H1 (cell line): ENCODE measurements around the gene RREB1. TPM values are rescaled to one million over a fixed set of nuclear protein-coding genes. Genes with fewer than 3 reads are reported as not detected.

Experiments used
- CTCF ChIA-PET: fragments of 300-600 bp; sonication (Branson Sonifier 250); formaldehyde crosslinking; loops from one replicate; lab custom pipeline; 2021; ENCODE audit not compliant: partially characterized antibody; lab: Charles Lee
- POLR2A ChIA-PET: fragments of 300-600 bp; sonication (Branson Sonifier 250); formaldehyde crosslinking; loops from one replicate; lab custom pipeline; 2021; ENCODE audit warnings: inconsistent platforms; ENCODE audit not compliant: partially characterized antibody; lab: Charles Lee
- DNase-seq, 2 experiments: peaks; one replicate each; pipeline versions ENCODE4 v3.0.0 to v3.0.0-alpha.2; 2010 to 2022; ENCODE audit warnings: low spot score in 2 of 2, low read depth in 1 of 2, mixed read lengths in 1 of 2
- FAIRE-seq: peaks from 2 replicates; lab custom pipeline; 2011; peaks lifted over from hg19 to GRCh38; lab: Jason Lieb, UNC
- H2AFZ ChIP-seq: 2 replicates; pipeline ENCODE4 v1.8.1; 2012; ENCODE audit warnings: low read length, inconsistent platforms
- H2AK5ac ChIP-seq: 2 replicates; pipeline ENCODE4 v1.6.1; 2013; ENCODE audit warnings: low read depth, low read length
- H2BK120ac ChIP-seq: replicated peaks from 2 replicates; pipeline ENCODE3; 2013; ENCODE audit warnings: low read depth, low read length, inconsistent platforms
- H2BK12ac ChIP-seq: 2 replicates; pipeline ENCODE4 v1.6.1; 2013; ENCODE audit warnings: low read depth, low read length
- H2BK15ac ChIP-seq: 2 replicates; pipeline ENCODE4 v1.6.1; 2013; ENCODE audit warnings: low read length
- H2BK20ac ChIP-seq: 2 replicates; pipeline ENCODE4 v1.6.1; 2013; ENCODE audit warnings: low read length
- H2BK5ac ChIP-seq: 2 replicates; pipeline ENCODE4 v1.6.1; 2013; ENCODE audit warnings: low read depth, low read length
- H3K14ac ChIP-seq: 2 replicates; pipeline ENCODE4 v1.6.1; 2013; ENCODE audit warnings: inconsistent platforms; ENCODE audit not compliant: insufficient read length
- H3K18ac ChIP-seq: 2 replicates; pipeline ENCODE4 v1.6.1; 2013; ENCODE audit warnings: low read length; ENCODE audit errors: extremely low read depth
- H3K23ac ChIP-seq: 2 replicates; pipeline ENCODE4 v1.6.1; 2013; ENCODE audit warnings: inconsistent platforms; ENCODE audit not compliant: insufficient read length
- H3K23me2 ChIP-seq: 2 replicates; pipeline ENCODE4 v1.6.1; 2013; ENCODE audit warnings: low read depth, low read length
- H3K27ac ChIP-seq: 2 replicates; pipeline ENCODE4 v1.6.1; 2011; ENCODE audit warnings: low read depth, low read length, inconsistent platforms
- H3K27me3 ChIP-seq, 4 experiments: replicated peaks in 1 of 4; 1 replicate in 1 of 4; 2 replicates in 3 of 4; pipeline versions ENCODE4 v1.6.1 to v1.8.1; 2011 to 2013; ENCODE audit warnings: low read length in 3 of 4, mild to moderate bottlenecking in 3 of 4, inconsistent platforms in 2 of 4, mixed read lengths in 2 of 4, moderate library complexity in 1 of 4; ENCODE audit not compliant: control insufficient read depth in 3 of 4, insufficient read depth in 3 of 4; ENCODE audit errors: extremely low read depth in 1 of 4
- H3K36me3 ChIP-seq, 4 experiments: 2 replicates each; pipeline versions ENCODE4 v1.6.1 to v1.8.1; 2011 to 2013; ENCODE audit warnings: mild to moderate bottlenecking in 4 of 4, low read length in 3 of 4, moderate library complexity in 2 of 4, control low read depth in 1 of 4, inconsistent platforms in 1 of 4; ENCODE audit not compliant: insufficient read depth in 4 of 4, control insufficient read depth in 2 of 4
- H3K4ac ChIP-seq: replicated peaks from 2 replicates; pipeline ENCODE3; 2013; ENCODE audit warnings: low read length, low read depth, mixed read lengths, inconsistent platforms; ENCODE audit not compliant: insufficient read length
- H3K4me1 ChIP-seq, 4 experiments: replicated peaks in 1 of 4; 1 replicate in 1 of 4; 2 replicates in 3 of 4; pipeline versions ENCODE4 v1.6.1 to v1.8.1; 2011 to 2013; ENCODE audit warnings: low read length in 3 of 4, inconsistent platforms in 2 of 4, mixed read lengths in 1 of 4; ENCODE audit not compliant: insufficient read depth in 4 of 4, control insufficient read depth in 3 of 4
- H3K4me2 ChIP-seq, 2 experiments: 2 replicates each; pipeline versions ENCODE4 v1.6.1 to v1.8.1; 2011 to 2013; ENCODE audit warnings: low read depth in 2 of 2, low read length in 2 of 2, control low read depth in 1 of 2, inconsistent platforms in 1 of 2, mild to moderate bottlenecking in 1 of 2; ENCODE audit not compliant: insufficient read depth in 1 of 2
- H3K4me3 ChIP-seq, 4 experiments: fragments of 200-600, 300-600 bp in 1 of 4; sonication (generic), shearing (Covaris generic), sonication (Bioruptor Twin) in 1 of 4; 2 replicates each; pipeline versions ENCODE4 v1.5.1 to v1.8.1; 2011 to 2016; ENCODE audit warnings: low read length in 4 of 4, low read depth in 3 of 4, control low read depth in 2 of 4, inconsistent platforms in 2 of 4, mild to moderate bottlenecking in 2 of 4, mixed read lengths in 1 of 4, moderate library complexity in 1 of 4; ENCODE audit not compliant: insufficient read depth in 2 of 4; ENCODE audit errors: extremely low read depth in 1 of 4
- H3K56ac ChIP-seq: replicated peaks from 2 replicates; pipeline ENCODE3; 2013; ENCODE audit warnings: low read depth, mild to moderate bottlenecking, mixed read lengths, low read length, inconsistent platforms; ENCODE audit not compliant: insufficient read length
- H3K79me1 ChIP-seq: 2 replicates; pipeline ENCODE4 v1.6.1; 2013; ENCODE audit warnings: low read depth, low read length, control low read depth
- H3K79me2 ChIP-seq, 2 experiments: 2 replicates each; pipeline versions ENCODE4 v1.6.1 to v1.8.1; 2012 to 2013; ENCODE audit warnings: low read length in 2 of 2, mild to moderate bottlenecking in 2 of 2, inconsistent platforms in 1 of 2; ENCODE audit not compliant: insufficient read depth in 2 of 2, control insufficient read depth in 1 of 2
- H3K9ac ChIP-seq, 4 experiments: replicated peaks in 1 of 4; 1 replicate in 1 of 4; 2 replicates in 3 of 4; pipeline versions ENCODE4 v1.6.1 to v1.8.1; 2011 to 2013; ENCODE audit warnings: low read depth in 3 of 4, low read length in 3 of 4, control low read depth in 2 of 4, mild to moderate bottlenecking in 2 of 4, moderate library complexity in 2 of 4, inconsistent platforms in 1 of 4; ENCODE audit errors: extremely low read depth in 1 of 4
- H3K9me3 ChIP-seq, 2 experiments: 2 replicates each; pipeline versions ENCODE4 v1.6.1 to v1.8.1; 2012 to 2013; ENCODE audit warnings: mild to moderate bottlenecking in 2 of 2, moderate library complexity in 2 of 2, control low read depth in 1 of 2, inconsistent platforms in 1 of 2, low read depth in 1 of 2, low read length in 1 of 2, mixed read lengths in 1 of 2; ENCODE audit not compliant: insufficient read depth in 2 of 2
- H4K20me1 ChIP-seq, 2 experiments: replicated peaks in 1 of 2; 2 replicates each; pipeline versions ENCODE3 to v1.8.1; 2011 to 2013; ENCODE audit warnings: inconsistent platforms in 2 of 2, low read length in 2 of 2, mild to moderate bottlenecking in 1 of 2; ENCODE audit not compliant: insufficient read depth in 2 of 2, control insufficient read depth in 1 of 2
- H4K5ac ChIP-seq: 2 replicates; pipeline ENCODE4 v1.6.1; 2013; ENCODE audit warnings: low read length, low read depth, mixed read lengths, inconsistent platforms; ENCODE audit not compliant: insufficient read length
- H4K8ac ChIP-seq: 2 replicates; pipeline ENCODE4 v1.8.0; 2013; ENCODE audit warnings: mild to moderate bottlenecking, moderate library complexity, low read length, inconsistent platforms; ENCODE audit not compliant: insufficient read depth; ENCODE audit errors: extremely low read depth
- H4K91ac ChIP-seq: replicated peaks from 2 replicates; pipeline ENCODE3; 2013; ENCODE audit warnings: low read length, mixed read lengths, inconsistent platforms; ENCODE audit not compliant: insufficient read length
- CHD1 ChIP-seq: IDR thresholded peaks from 2 replicates; pipeline ENCODE4 v1.6.1; 2012; ENCODE audit warnings: low read depth, low read length, improper control_type of control experiment
- CHD2 ChIP-seq: IDR thresholded peaks from 2 replicates; pipeline ENCODE4 v1.6.1; 2012; ENCODE audit warnings: low read length, improper control_type of control experiment
- CREB1 ChIP-seq: IDR thresholded peaks from 2 replicates; pipeline ENCODE4 v1.6.1; 2012; ENCODE audit warnings: inconsistent platforms
- E2F6 ChIP-seq: IDR thresholded peaks from 2 replicates; pipeline ENCODE4 v1.6.1; 2012; ENCODE audit warnings: inconsistent platforms
- GTF2F1 ChIP-seq: IDR thresholded peaks from 2 replicates; pipeline ENCODE4 v1.6.1; 2012; ENCODE audit warnings: low read depth, low read length, improper control_type of control experiment, borderline replicate concordance
- HDAC2 ChIP-seq, 2 experiments: fragments of 300-600 bp in 1 of 2; sonication (generic) in 1 of 2; IDR thresholded peaks; 2 replicates each; pipeline ENCODE4 v1.6.1; 2011 to 2012; ENCODE audit warnings: low read depth in 2 of 2, low read length in 2 of 2, mild to moderate bottlenecking in 2 of 2, moderate library complexity in 2 of 2, borderline replicate concordance in 1 of 2, inconsistent platforms in 1 of 2
- JUN ChIP-seq: IDR thresholded peaks from 2 replicates; pipeline ENCODE4 v1.6.1; 2011; ENCODE audit warnings: low read depth, mild to moderate bottlenecking, improper control_type of control experiment, low read length
- MAX ChIP-seq: IDR thresholded peaks from 2 replicates; pipeline ENCODE4 v1.6.1; 2012; ENCODE audit warnings: inconsistent platforms
- POLR2A ChIP-seq, 2 experiments: IDR thresholded peaks; 1 replicate in 1 of 2; 2 replicates in 1 of 2; pipeline ENCODE4 v1.6.1; 2011; ENCODE audit warnings: low read depth in 2 of 2, low read length in 2 of 2, mild to moderate bottlenecking in 2 of 2; ENCODE audit errors: control extremely low read depth in 1 of 2
- RBBP5 ChIP-seq: IDR thresholded peaks from 2 replicates; pipeline ENCODE4 v1.7.1; 2012; ENCODE audit warnings: low read depth, mild to moderate bottlenecking, inconsistent platforms, low read length, moderate library complexity, borderline replicate concordance
- WGBS, 2 experiments: shearing (Covaris generic) in 1 of 2; methylation state at CpG; one replicate each; pipeline versions ENCODE4 v1.1.6 to v1.1.7; 2013 to 2015; ENCODE audit warnings: low lambda C conversion rate in 2 of 2, mixed read lengths in 2 of 2, inconsistent platforms in 1 of 2, low coverage in 1 of 2, missing lambda C conversion rate in 1 of 2; ENCODE audit not compliant: insufficient replicate concordance in 2 of 2, insufficient coverage in 1 of 2, insufficient read length in 1 of 2; ENCODE audit errors: extremely low coverage in 1 of 2, missing lambda C conversion rate in 1 of 2; 5-methylcytosine and 5-hydroxymethylcytosine counted together
- polyA plus RNA-seq, 7 experiments: library from polyadenylated mRNA; depleted of rRNA in 3 of 7; stranded (reverse) in 5 of 7; unstranded in 2 of 7; fragments of >200 nt in 5 of 7; fragments of 200-250 nt in 2 of 7; gene quantifications; 1 replicate in 5 of 7; 2 replicates in 1 of 7; 4 replicates in 1 of 7; pipeline versions ENCODE4 v1.2.1 to v1.2.3, GENCODE V29; 2011 to 2013; ENCODE audit warnings: missing spikeins in 2 of 7, mixed read lengths in 2 of 7
- total RNA-seq: library from RNA; stranded (reverse); fragmentation: NEBNext Ultra II Directional; extraction: Animal tissue kit (Norgen Biotek cat#: 25700); gene quantifications from 2 replicates; pipeline ENCODE4 v1.2.1, GENCODE V29; 2021

The RREB1 gene
- total and polyA plus RNA-seq, 2 of the 8 experiments (the other 6 are each of a cell fraction or from before 2014, with no cell fraction given): 3.9 to 34.7 TPM

- Histone ChIP-seq H3K4ac (no peak overlapping the region), H3K79me2 (no peaks in the 10 kb centered on the region), H3K27me3 (no peaks in the 10 kb centered on the region), H3K9me3 (no peaks in the 10 kb centered on the region), H3K79me1 (no peaks in the 10 kb centered on the region), H4K20me1 (peaks cover 0 to 2% of the 10 kb centered on the region in 2 experiments), H2BK15ac (no peak overlapping the region), H2AK5ac (no peak overlapping the region), H4K5ac (no peak overlapping the region), H3K36me3 (peaks cover 0 to 14% (median 10%) of the 10 kb centered on the region in 4 experiments; a peak in 5 of 8 replicates), H2BK12ac (no peak overlapping the region), H2AFZ (no peak overlapping the region), H4K8ac (peak overlapping the region; percentile 38; the same call in 1 of the 2 replicates), H3K18ac (no peak overlapping the region; the same call in 1 of the 2 replicates), H3K4me2 (no peak overlapping the region), H3K23me2 (no peaks in the 10 kb centered on the region), H3K23ac (no peak overlapping the region), H3K4me3 (no peak overlapping the region), H3K4me1 (peaks cover 6 to 10% (median 9%) of the 10 kb centered on the region in 4 experiments; a peak in 6 of 7 replicates), H2BK20ac (no peak overlapping the region), H3K27ac (no peak overlapping the region), H3K56ac (no peak overlapping the region), H2BK5ac (0 out of 2 replicates have a peak overlapping the region, but pooled peaks have one; percentile 23), H3K9ac (no peak overlapping the region), H2BK120ac (no peak overlapping the region), H3K14ac (no peak overlapping the region), H4K91ac (no peak overlapping the region)
- ChIA-PET CTCF (interaction anchor here (0.7 to 3.0 kb wide), 7 partner anchors 9 to 60 kb away, joined by 3 to 12 read pairs (median 7); no protein-coding TSS in a partner anchor), POLR2A (no interaction called here)
- 84% methylated on average over 9 of the region's 9 CpGs; no CpG with 5 or more reads in 1 of the 2 experiments for WGBS, 2 experiments
- TF ChIP-seq CHD2: no peak
- no peak for TF ChIP-seq CHD1
- TF ChIP-seq POLR2A (IDR thresholded peaks at IDR 0.05; ENCODE audit: control extremely low read depth in 1 of 2, low read depth in 2 of 2, low read length in 2 of 2): no peak
- TF ChIP-seq E2F6: no peak
- TF ChIP-seq GTF2F1: no peak
- no peak for TF ChIP-seq CREB1
- no peak for TF ChIP-seq MAX
- TF ChIP-seq RBBP5: no peak
- no peak for TF ChIP-seq JUN
- no peak for TF ChIP-seq HDAC2 (IDR thresholded peaks at IDR 0.05; ENCODE audit: borderline replicate concordance in 1 of 2, low read depth in 2 of 2, low read length in 2 of 2)
- DNase-seq: no peak
- no peak for FAIRE-seq
These were observed 117.0 kb downstream of the RREB1 start for GRCh38 chr6:7224731-7225130.
